A549 (cell line): ENCODE measurements around the gene ROBO1.

Source experiments
- ELK1 ChIP-seq: fragments of 150-350 bp; IDR thresholded peaks from 2 replicates; pipeline ENCODE4 v1.6.1; 2014; ENCODE audit warnings: low read depth, mild to moderate bottlenecking, low read length
- EP300 ChIP-seq, 2 experiments: fragments of >200 bp; sonication (Bioruptor Twin); formaldehyde crosslinking; IDR thresholded peaks; 2 replicates in 1 of 2; 3 replicates in 1 of 2; pipeline ENCODE4 v1.6.1; 2016 to 2017
- JUN ChIP-seq, 2 experiments: fragments of >200 bp; sonication (Bioruptor Twin); formaldehyde crosslinking; IDR thresholded peaks; 2 replicates in 1 of 2; 3 replicates in 1 of 2; pipeline ENCODE4 v1.6.1; 2016 to 2017
- MAX ChIP-seq: IDR thresholded peaks from 2 replicates; pipeline ENCODE4 v1.6.1; 2012
- PBX3 ChIP-seq: IDR thresholded peaks from 2 replicates; pipeline ENCODE4 v1.6.1; 2012
- POLR2A ChIP-seq: IDR thresholded peaks from 2 replicates; pipeline ENCODE4 v1.6.1; 2012; ENCODE audit warnings: mild to moderate bottlenecking, low read length
- RCOR1 ChIP-seq: fragments of 150-350 bp; IDR thresholded peaks from 2 replicates; pipeline ENCODE4 v1.6.1; 2014; ENCODE audit warnings: antibody characterized with exemption, low read length, low read depth
- REST ChIP-seq: fragments of 200-600 bp; sonication (generic); IDR thresholded peaks from 2 replicates; pipeline ENCODE4 v1.6.1; 2016; ENCODE audit warnings: antibody characterized with exemption, mild to moderate bottlenecking, moderate library complexity
- RFX5 ChIP-seq: fragments of 450-650 bp; IDR thresholded peaks from 2 replicates; pipeline ENCODE4 v1.7.1; 2014; ENCODE audit warnings: antibody characterized with exemption, mild to moderate bottlenecking, moderate library complexity
- USF2 ChIP-seq: fragments of 450-650 bp; IDR thresholded peaks from 2 replicates; pipeline ENCODE4 v1.6.1; 2014; ENCODE audit warnings: antibody characterized with exemption
- TF ChIP-seq, protein P1 (sequence below): fragments of >200 bp; sonication (Bioruptor Twin); formaldehyde crosslinking; IDR thresholded peaks from 3 replicates; pipeline ENCODE4 v1.5.1; 2016

GRCh38 chr3:79140708-79141107, 627.1 kb downstream of the ROBO1 start:
- no peak for TF ChIP-seq POLR2A
- no peak for TF ChIP-seq USF2
- no peak for TF ChIP-seq REST
- TF ChIP-seq, protein P1, sequence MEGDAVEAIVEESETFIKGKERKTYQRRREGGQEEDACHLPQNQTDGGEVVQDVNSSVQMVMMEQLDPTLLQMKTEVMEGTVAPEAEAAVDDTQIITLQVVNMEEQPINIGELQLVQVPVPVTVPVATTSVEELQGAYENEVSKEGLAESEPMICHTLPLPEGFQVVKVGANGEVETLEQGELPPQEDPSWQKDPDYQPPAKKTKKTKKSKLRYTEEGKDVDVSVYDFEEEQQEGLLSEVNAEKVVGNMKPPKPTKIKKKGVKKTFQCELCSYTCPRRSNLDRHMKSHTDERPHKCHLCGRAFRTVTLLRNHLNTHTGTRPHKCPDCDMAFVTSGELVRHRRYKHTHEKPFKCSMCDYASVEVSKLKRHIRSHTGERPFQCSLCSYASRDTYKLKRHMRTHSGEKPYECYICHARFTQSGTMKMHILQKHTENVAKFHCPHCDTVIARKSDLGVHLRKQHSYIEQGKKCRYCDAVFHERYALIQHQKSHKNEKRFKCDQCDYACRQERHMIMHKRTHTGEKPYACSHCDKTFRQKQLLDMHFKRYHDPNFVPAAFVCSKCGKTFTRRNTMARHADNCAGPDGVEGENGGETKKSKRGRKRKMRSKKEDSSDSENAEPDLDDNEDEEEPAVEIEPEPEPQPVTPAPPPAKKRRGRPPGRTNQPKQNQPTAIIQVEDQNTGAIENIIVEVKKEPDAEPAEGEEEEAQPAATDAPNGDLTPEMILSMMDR, result no peak
- no peak for TF ChIP-seq JUN (IDR thresholded peaks at IDR 0.05)
- no peak for TF ChIP-seq RCOR1
- no peak for TF ChIP-seq MAX
- TF ChIP-seq RFX5, result no peak
- no peak for TF ChIP-seq EP300 (IDR thresholded peaks at IDR 0.05)
- TF ChIP-seq PBX3, result no peak
- TF ChIP-seq ELK1, result no peak
